HL-60 (cell line): ENCODE results near the gene SOX1.

Experiments
- CTCF ChIP-seq: IDR thresholded peaks from one replicate; pipeline ENCODE4 v1.5.1; 2011; ENCODE audit warnings: low read length, control low read depth, inconsistent platforms; ENCODE audit not compliant: insufficient read depth
- POLR2AphosphoS5 ChIP-seq: IDR thresholded peaks from 2 replicates; pipeline ENCODE4 v1.6.1; 2012; ENCODE audit warnings: low read depth

- TF ChIP-seq CTCF (no peak), POLR2AphosphoS5 (no peak)
Measured at GRCh38 chr13:112107289-112107688, 40.3 kb downstream of the SOX1 start.
